IPS DF 4.7 (cell line): ENCODE data around the gene ALDH4A1.
"Not testable (repeated sequence)": the region's sequence is repeated elsewhere in the genome, so short reads cannot be mapped to it uniquely, and the experiment has no call there.

Experiments
- DNase-seq: peaks from one replicate; pipeline ENCODE4 v3.0.0-alpha.2; 2013; ENCODE audit warnings: low spot score; ENCODE audit errors: extremely low read depth

Gene ALDH4A1

GRCh38 chr1:18901147-18901951 lies 1.0 kb downstream of the ALDH4A1 start:
- no peak for DNase-seq

DNA sequence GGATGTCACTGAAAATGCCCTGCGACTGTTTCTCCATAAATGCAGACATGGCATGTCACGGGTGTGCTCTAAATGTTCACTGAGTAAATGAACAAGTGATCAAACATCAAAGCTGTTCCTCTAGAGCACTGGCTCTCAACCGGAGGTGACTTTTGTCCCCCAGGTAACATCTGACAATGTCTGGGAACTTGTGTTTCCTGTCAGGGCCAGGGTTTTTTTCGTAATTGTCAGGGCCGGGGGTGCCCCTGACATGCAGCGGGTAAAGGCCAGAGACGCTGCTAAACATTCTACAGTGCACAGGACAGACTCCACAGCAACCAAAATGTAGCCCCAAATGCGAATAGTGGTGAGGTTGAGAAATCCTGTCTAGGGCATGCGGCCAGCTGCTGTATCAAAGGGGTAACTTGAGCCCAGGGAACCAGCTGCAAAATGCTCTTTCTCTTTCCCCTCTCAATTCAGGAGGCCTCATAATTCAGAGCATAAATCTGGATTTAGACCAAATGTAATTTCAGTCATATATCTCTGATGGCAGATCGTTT lies 2.0 kb downstream of the ALDH4A1 start:
- DNase-seq, result no peak

GRCh38 chr1:18899363-18900049 lies 2.8 kb downstream of the ALDH4A1 start:
- no peak for DNase-seq

DNA sequence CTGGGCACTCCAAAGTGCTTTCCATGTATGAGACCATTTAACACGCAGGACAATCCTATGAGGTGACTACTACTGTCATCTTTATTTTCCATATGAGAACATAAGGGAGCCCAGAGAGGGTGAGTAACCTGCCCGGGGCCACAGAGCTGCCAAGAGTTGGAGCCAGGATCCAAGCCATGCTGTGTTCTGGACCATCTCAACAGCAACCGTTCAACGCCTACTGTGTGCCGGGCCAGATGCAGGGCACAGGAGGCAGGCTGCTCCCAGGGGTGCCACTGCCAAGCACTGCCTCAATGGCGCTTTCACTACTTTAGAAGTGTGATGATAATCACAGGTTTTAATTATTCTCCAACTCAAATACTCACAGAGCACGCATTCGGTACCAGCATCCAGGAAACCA lies 3.8 kb downstream of the ALDH4A1 start:
- no peak for DNase-seq

DNA sequence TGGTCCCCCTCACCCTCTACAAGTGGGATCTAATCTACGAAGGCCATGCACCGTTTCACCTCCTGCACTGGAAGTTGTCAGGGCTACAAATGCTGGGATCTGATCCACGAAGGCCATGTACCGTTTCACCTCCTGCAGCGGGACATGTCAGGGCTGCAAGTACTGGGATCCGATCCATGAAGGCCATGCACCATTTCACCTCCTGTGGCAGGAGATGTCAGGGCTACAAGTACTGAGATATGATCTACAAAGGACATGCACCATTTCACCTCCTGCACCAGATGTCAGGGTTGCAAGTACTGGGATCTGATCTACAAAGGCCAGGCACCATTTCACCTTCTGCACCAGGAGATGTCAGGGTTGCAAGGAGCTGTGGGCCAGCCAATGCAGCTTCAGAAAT lies 7.0 kb downstream of the ALDH4A1 start:
- no peak for DNase-seq

GRCh38 chr1:18893120-18893519 lies 9.2 kb downstream of the ALDH4A1 start:
- DNase-seq, result no peak

DNA sequence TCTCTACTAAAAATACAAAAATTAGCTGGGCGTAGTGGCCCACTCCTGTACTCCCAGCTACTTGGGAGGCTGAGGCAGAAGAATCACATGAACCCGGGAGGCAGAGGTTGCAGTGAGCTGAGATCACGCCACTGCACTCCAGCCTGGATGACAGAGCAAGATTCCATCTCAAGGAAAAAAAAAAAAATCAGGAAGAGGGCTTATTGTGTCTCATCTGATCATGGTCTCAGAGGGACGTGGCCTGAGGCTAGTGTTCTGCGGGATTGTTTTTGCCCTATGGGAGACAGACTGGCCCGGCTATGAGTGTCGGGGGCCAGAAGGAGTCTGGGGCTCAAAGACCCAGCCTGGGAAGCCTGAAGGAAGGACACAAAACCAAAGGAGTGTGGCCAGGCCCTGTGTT lies 10.5 kb downstream of the ALDH4A1 start:
- not testable (repeated sequence) for DNase-seq

DNA sequence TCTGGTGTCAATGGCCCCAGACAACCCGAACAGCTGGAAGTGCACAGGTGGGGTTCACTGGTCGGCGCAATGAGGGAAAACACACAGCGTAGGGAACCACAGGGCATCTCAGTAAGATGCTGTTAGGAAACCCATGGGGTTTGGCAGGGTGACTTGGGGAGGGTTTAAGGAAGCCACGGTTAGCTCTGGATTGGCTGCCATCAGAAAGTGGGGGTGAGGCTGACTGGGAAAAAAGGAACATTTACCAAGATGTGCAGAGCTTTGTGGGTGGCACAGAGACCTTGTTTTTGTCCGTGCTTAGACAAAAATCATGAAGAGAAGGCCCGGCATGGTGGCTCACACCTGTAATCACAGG lies 11.0 kb downstream of the ALDH4A1 start:
- DNase-seq, result no peak

GRCh38 chr1:18890706-18891425 lies 11.5 kb downstream of the ALDH4A1 start:
- DNase-seq, result no peak

DNA sequence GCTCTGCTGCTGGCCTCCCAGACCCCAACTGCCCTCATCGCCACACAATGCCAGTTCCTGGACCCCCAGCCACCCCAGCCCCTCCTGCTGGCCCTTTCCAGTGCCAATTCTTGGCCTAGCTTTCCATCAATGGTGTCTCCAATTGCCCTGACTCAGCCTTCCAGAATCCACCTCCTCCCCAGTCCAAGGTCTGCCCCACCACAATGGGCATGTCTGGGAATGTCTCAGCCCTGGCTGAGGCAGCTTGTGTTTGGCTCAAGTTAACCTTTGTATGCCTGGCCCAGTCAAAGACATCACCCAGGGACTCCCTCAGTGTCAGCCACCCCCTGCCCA lies 16.4 kb downstream of the ALDH4A1 start:
- no peak for DNase-seq

DNA sequence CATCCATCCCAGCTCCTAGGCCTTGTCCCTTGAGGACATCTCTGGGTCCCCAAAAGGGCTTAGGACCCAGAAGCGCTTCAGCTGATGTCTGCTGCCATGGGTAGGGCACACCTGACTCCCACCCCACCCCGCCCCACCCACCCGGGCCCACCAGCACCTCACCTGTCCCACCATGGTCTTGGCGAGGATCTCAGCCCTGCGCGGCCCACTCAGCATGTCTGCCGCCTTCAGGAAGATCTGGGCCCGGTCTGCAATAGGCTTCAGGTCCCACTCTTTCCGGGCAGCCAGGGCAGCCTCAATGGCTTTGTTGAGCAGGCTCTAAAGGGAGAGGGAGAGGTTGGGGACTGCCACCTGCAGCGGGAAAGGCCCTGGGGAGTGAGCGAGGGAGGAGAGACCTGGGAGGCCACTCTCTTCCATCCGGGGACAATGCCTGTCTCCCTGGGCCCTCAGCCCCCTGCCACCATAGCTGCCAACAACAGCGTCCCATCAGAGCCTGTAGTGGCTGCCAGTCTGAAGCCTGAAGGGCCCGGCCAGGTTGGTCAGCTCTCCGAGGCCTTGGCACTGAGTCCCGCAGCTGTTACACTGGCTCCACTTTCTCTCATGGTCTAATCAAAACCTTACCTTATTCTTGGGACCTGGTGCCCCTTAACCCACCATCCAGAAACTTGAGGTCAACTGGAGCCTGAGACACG lies 16.9 kb downstream of the ALDH4A1 start:
- DNase-seq, result no peak

DNA sequence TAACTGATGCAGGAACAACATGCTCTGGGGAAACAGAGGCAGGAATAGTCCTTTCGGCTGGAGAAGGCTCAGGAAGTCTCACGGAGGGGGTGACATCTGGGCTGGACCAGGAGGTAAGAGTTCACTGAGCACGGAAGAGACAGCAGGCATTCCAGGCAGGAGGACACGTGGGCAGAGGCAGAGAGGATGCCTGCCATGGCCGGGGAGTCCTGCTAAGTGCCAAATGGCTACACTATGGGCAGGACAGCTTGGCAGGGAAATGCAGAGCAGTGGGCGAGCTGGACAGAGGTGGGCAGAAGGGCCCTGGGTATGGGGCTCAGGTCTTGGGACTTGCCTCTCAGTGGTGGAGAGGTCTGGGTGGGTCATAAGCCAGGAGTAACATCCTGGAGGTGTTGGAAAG lies 17.6 kb downstream of the ALDH4A1 start:
- DNase-seq, result no peak

- DNase-seq, result no peak
These were observed 18.0 kb downstream of the ALDH4A1 start for GRCh38 chr1:18884419-18884717.

GRCh38 chr1:18883636-18884418 lies 18.5 kb downstream of the ALDH4A1 start:
- DNase-seq, result no peak

GRCh38 chr1:18883079-18883478 lies 19.3 kb downstream of the ALDH4A1 start:
- no peak for DNase-seq

DNA sequence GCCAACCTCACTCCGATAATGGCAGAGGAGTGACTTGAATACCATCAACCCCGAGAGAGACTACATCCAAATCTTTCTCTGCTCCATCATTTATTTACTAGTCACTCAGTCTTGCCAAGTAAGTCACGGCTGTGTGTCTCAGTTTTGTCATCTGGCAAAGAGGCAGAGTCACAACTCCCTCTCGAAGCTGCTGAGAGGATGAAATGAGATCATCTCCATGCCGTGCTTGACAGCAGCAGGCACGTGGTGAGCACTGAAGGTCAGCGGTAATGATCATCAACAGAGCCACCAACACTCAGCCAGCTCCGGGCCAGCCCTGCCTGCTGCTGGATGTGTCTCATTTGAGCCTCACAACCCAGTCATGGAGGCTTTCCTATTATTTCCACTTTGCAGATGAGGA lies 19.9 kb downstream of the ALDH4A1 start:
- DNase-seq, result no peak

DNA sequence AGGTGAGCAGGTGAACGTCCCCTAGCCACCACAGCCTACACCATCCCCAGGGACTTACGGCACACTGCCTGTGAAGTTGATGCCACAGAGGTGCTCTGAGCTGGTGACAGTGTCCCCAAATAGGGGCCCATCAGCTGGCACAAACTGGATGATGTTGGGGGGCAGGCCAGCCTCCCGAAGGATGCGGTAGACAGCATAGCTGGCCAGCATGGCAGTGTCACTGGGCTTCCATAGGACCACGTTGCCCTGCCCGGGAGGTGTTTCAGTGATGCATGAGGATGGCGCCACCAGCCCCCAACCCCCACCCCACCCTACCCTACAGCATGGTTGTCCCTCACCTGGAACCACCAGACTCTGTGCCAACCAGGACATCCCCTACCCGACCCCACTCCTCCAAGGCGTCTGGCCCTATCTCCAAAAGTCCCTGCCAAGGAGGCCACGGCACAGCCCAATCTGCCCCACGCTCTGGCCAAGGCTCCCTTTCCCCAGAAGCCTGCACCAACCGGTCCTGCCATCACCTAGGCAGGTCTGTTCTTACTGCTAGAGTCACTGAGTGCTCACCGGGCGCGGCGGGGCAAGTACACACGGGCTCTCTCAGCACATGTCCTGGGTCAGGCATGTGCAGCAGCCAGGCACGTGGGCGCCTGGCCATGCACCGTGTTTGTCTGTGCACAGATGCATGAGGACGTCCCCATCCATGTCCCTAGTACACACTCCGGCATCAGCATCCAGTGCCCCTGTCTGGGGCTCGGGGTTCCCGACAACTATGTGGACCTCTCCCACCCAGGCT lies 20.5 kb downstream of the ALDH4A1 start:
- no peak for DNase-seq

DNA sequence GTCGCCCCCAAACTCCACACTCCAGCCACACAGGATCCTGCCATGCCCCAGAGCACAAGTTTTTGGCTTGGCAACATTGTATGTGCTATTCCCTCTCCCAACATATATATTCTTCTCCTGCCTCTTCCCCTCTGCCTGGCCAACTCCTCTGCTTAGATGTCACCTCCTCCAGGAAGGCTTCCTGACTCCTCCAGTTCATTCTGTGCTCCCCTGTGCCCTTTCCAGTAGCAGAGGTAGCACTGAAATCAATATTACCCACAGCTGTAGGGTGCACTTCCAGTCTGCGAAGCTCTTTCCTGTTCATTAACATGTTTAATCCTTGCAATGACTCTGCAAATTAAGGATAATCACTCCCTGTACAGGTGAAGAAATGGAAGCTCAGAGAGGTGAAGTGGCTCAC lies 21.2 kb downstream of the ALDH4A1 start:
- no peak for DNase-seq

DNA sequence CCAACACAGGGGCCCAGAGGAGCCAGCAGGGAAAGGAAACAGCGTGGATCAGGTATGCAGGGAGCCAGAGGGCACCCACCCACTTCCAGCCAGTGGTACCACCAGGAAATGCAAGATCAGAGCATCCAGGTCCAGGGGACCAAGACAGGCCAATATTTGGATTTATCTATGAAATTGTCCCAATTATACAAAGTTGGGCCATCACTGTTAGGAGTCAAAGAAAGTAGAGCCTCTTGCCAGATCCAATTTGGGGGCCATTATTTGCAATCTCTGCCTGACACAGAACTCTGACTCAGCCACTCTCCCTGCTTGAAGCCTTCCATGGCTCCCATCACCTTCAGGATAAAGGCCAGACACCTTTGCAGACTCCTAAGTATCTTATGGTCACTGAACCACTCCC lies 21.8 kb downstream of the ALDH4A1 start:
- DNase-seq, result no peak

DNA sequence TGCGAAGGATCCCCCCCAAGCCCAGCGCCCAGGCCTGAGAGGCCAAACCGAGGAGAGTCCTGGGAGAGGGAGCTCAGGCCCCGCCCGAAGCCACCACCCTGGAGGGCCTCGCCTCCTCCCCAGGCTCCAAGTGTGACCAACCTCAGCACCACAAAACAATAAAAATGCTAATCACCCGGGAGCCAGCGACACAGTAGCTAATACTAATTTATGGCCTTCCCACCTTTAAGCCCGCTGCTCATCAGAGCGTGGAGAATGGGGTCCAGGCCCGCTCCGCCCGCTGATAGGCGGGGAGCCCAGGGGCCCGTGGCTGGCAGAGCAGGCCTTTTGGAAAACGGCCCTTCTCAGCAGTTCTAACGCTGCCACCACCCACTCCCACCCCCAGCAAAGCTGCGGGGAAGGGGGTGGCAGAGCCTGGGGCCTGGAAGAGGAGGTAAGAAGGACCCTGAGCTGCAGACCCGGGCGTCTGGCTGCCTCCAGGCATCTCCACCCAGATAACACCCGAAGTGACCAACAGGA lies 22.5 kb downstream of the ALDH4A1 start:
- DNase-seq, result no peak
